ENCODE results near the gene CCNL2. TPM values are rescaled to one million over a fixed set of nuclear protein-coding genes. Genes with fewer than 3 reads are reported as not detected.

Gene CCNL2
- 29.8 to 55.4 TPM (median 47.5 TPM) in 5 replicates for total RNA-seq (2022; extraction: Qiagen RNA extraction)

GRCh38 chr1:1399187-1399871, at the start of gene CCNL2:
TSS of gene CCNL2 (minus strand) at chr1:1399335. CDS start at chr1:1399306, 29 bp downstream.

GRCh38 chr1:1435106-1435903, 36.2 kb upstream of the CCNL2 start, which contains the start of gene VWA1:
TSS of gene VWA1 (plus strand) at chr1:1435690. CDS start at chr1:1435749, 59 bp downstream.

GRCh38 chr1:1421147-1421906, 22.2 kb upstream of the CCNL2 start, which contains the start of gene ANKRD65:
TSS of gene ANKRD65 (minus strand) at chr1:1421276. CDS start at chr1:1421005, 271 bp downstream.

GRCh38 chr1:1406821-1407635, 7.9 kb upstream of the CCNL2 start, which contains the start of gene MRPL20:
TSS of gene MRPL20 (minus strand) at chr1:1407293. CDS start at chr1:1407217, 76 bp downstream.

GRCh38 chr1:1374929-1375662, 24.0 kb downstream of the CCNL2 start, which contains the start of gene AURKAIP1:
TSS of gene AURKAIP1 (minus strand) at chr1:1375207. CDS start at chr1:1374756, 451 bp downstream.

GRCh38 chr1:1358433-1359271, 40.5 kb downstream of the CCNL2 start, which contains the start of gene MXRA8:
TSS of gene MXRA8 (minus strand) at chr1:1358555. CDS start at chr1:1358504, 51 bp downstream.

GRCh38 chr1:1349256-1350012, 49.7 kb downstream of the CCNL2 start, which contains the start of gene DVL1:
TSS of gene DVL1 (minus strand) at chr1:1349418. CDS start at chr1:1349065, 353 bp downstream.

Other genes starting within 250 kb of the CCNL2 start
- gene TTLL10, start 225.5 kb downstream of the CCNL2 start, total RNA-seq (2022; extraction: Qiagen RNA extraction): 0.03 TPM in 1 of 5 replicates, not detected in the others
- 0.07 TPM in 1 of 5 replicates, not detected in the others for gene TNFRSF18, start 192.7 kb downstream of the CCNL2 start, total RNA-seq (2022; extraction: Qiagen RNA extraction)
- 0.06 to 0.15 TPM (median 0.10 TPM) in 4 of 5 replicates, not detected in the other for gene TNFRSF4, start 185.2 kb downstream of the CCNL2 start, total RNA-seq (2022; extraction: Qiagen RNA extraction)
- 92.5 to 135 TPM (median 132 TPM) in 5 replicates for gene SDF4, start 167.3 kb downstream of the CCNL2 start, total RNA-seq (2022; extraction: Qiagen RNA extraction)
- 10.7 to 17.9 TPM (median 16.5 TPM) in 5 replicates for gene B3GALT6, start 167.1 kb downstream of the CCNL2 start, total RNA-seq (2022; extraction: Qiagen RNA extraction)
- 0.70 to 2.4 TPM (median 1.5 TPM) in 5 replicates for gene C1QTNF12, start 152.6 kb downstream of the CCNL2 start, total RNA-seq (2022; extraction: Qiagen RNA extraction)
- gene UBE2J2, start 125.5 kb downstream of the CCNL2 start, total RNA-seq (2022; extraction: Qiagen RNA extraction): 37.3 to 49.1 TPM (median 46.4 TPM) in 5 replicates
- 0.89 to 1.4 TPM (median 1.1 TPM) in 5 replicates for gene SCNN1D, start 118.9 kb downstream of the CCNL2 start, total RNA-seq (2022; extraction: Qiagen RNA extraction)
- gene ACAP3, start 91.4 kb downstream of the CCNL2 start, total RNA-seq (2022; extraction: Qiagen RNA extraction): 5.8 to 17.5 TPM (median 13.1 TPM) in 5 replicates
- 12.1 to 23.7 TPM (median 21.1 TPM) in 5 replicates for gene PUSL1, start 90.7 kb downstream of the CCNL2 start, total RNA-seq (2022; extraction: Qiagen RNA extraction)
- 45.7 to 59.9 TPM (median 58.4 TPM) in 5 replicates for gene INTS11, start 74.7 kb downstream of the CCNL2 start, total RNA-seq (2022; extraction: Qiagen RNA extraction)
- gene CPTP, start 74.5 kb downstream of the CCNL2 start, total RNA-seq (2022; extraction: Qiagen RNA extraction): 16.0 to 25.5 TPM (median 24.1 TPM) in 5 replicates
- gene TAS1R3, start 68.1 kb downstream of the CCNL2 start, total RNA-seq (2022; extraction: Qiagen RNA extraction): 0.12 to 0.21 TPM (median 0.17 TPM) in 5 replicates
- 35.7 to 69.6 TPM (median 67.1 TPM) in 5 replicates for gene DVL1, start 49.9 kb downstream of the CCNL2 start, total RNA-seq (2022; extraction: Qiagen RNA extraction)
- 0.07 to 0.29 TPM (median 0.12 TPM) in 4 of 5 replicates, not detected in the other for gene MXRA8, start 40.8 kb downstream of the CCNL2 start, total RNA-seq (2022; extraction: Qiagen RNA extraction)
- 116 to 165 TPM (median 153 TPM) in 5 replicates for gene AURKAIP1, start 24.1 kb downstream of the CCNL2 start, total RNA-seq (2022; extraction: Qiagen RNA extraction)
- 122 to 160 TPM (median 123 TPM) in 5 replicates for gene MRPL20, start 8.0 kb upstream of the CCNL2 start, total RNA-seq (2022; extraction: Qiagen RNA extraction)
- gene ANKRD65, start 21.9 kb upstream of the CCNL2 start, total RNA-seq (2022; extraction: Qiagen RNA extraction): 0.05 TPM in 1 of 5 replicates, not detected in the others
- gene VWA1, start 36.4 kb upstream of the CCNL2 start, total RNA-seq (2022; extraction: Qiagen RNA extraction): 4.2 to 13.3 TPM (median 12.5 TPM) in 5 replicates
- not detected in 5 replicates for gene ATAD3C, start 50.4 kb upstream of the CCNL2 start, total RNA-seq (2022; extraction: Qiagen RNA extraction)
- gene ATAD3B, start 72.4 kb upstream of the CCNL2 start, total RNA-seq (2022; extraction: Qiagen RNA extraction): 1.7 to 3.2 TPM (median 2.8 TPM) in 5 replicates
- gene ATAD3A, start 112.8 kb upstream of the CCNL2 start, total RNA-seq (2022; extraction: Qiagen RNA extraction): 25.4 to 40.1 TPM (median 36.8 TPM) in 5 replicates
- 0.20 to 0.52 TPM (median 0.37 TPM) in 5 replicates for gene TMEM240, start 141.3 kb upstream of the CCNL2 start, total RNA-seq (2022; extraction: Qiagen RNA extraction)
- 89.6 to 116 TPM (median 106 TPM) in 5 replicates for gene SSU72, start 175.5 kb upstream of the CCNL2 start, total RNA-seq (2022; extraction: Qiagen RNA extraction)
- gene FNDC10, start 200.8 kb upstream of the CCNL2 start, total RNA-seq (2022; extraction: Qiagen RNA extraction): 4.8 to 10.5 TPM (median 8.4 TPM) in 5 replicates
- 7.5 to 18.7 TPM (median 16.1 TPM) in 5 replicates for gene MIB2, start 216.2 kb upstream of the CCNL2 start, total RNA-seq (2022; extraction: Qiagen RNA extraction)
- 0.46 to 0.79 TPM (median 0.61 TPM) in 4 of 5 replicates, not detected in the other for gene MMP23B, start 232.8 kb upstream of the CCNL2 start, total RNA-seq (2022; extraction: Qiagen RNA extraction)

Measured in A549 treated with dexamethasone at 1 μM for 4 hours (cell line).